Smooth muscle cell (in vitro differentiated cells): ENCODE measurements around the gene DNMT1. TPM values are rescaled to one million over a fixed set of nuclear protein-coding genes. Genes with fewer than 3 reads are reported as not detected.

Source experiments
- DNase-seq: peaks from one replicate; lab custom pipeline; 2025; ENCODE audit not compliant: unreplicated experiment; lab: John Stamatoyannopoulos, UW
- H2AFZ ChIP-seq: fragments of 200-600 bp; sonication (generic); 2 replicates; pipeline ENCODE4 v1.6.0; 2016; ENCODE audit warnings: antibody characterized with exemption, low read depth, mild to moderate bottlenecking
- H3F3A ChIP-seq: fragments of 200-600 bp; sonication (generic); 2 replicates; pipeline ENCODE4 v1.6.0; 2017; ENCODE audit warnings: antibody characterized with exemption, low read depth
- H3K27ac ChIP-seq: fragments of 200-600 bp; sonication (generic); 2 replicates; pipeline ENCODE4 v1.5.1; 2016; ENCODE audit warnings: low read depth, mild to moderate bottlenecking
- H3K27me3 ChIP-seq: fragments of 200-600 bp; sonication (generic); 2 replicates; pipeline ENCODE4 v1.6.1; 2016; ENCODE audit warnings: low read depth, mild to moderate bottlenecking
- H3K36me3 ChIP-seq: fragments of 200-600 bp; sonication (generic); 2 replicates; pipeline ENCODE4 v1.5.1; 2016; ENCODE audit warnings: low read depth
- H3K4me1 ChIP-seq: fragments of 200-600 bp; sonication (generic); 2 replicates; pipeline ENCODE4 v1.5.1; 2016; ENCODE audit warnings: low read depth
- H3K4me2 ChIP-seq: fragments of 200-600 bp; sonication (generic); 2 replicates; pipeline ENCODE4 v1.6.0; 2016; ENCODE audit warnings: mild to moderate bottlenecking
- H3K4me3 ChIP-seq: fragments of 200-600 bp; sonication (generic); 2 replicates; pipeline ENCODE4 v1.5.1; 2016; ENCODE audit warnings: mild to moderate bottlenecking
- H3K79me2 ChIP-seq: fragments of 200-600 bp; sonication (generic); 2 replicates; pipeline ENCODE4 v1.6.0; 2016; ENCODE audit warnings: low read depth, mild to moderate bottlenecking
- H3K9ac ChIP-seq: fragments of 200-600 bp; sonication (generic); 2 replicates; pipeline ENCODE4 v1.6.0; 2016; ENCODE audit warnings: low read depth
- H3K9me3 ChIP-seq: fragments of 200-600 bp; sonication (generic); replicated peaks from 2 replicates; pipeline ENCODE4 v1.5.1; 2016; ENCODE audit warnings: low read depth
- H4K20me1 ChIP-seq: fragments of 200-600 bp; sonication (generic); 2 replicates; pipeline ENCODE4 v1.6.0; 2016; ENCODE audit warnings: low read depth
- CTCF ChIP-seq: fragments of 200-600 bp; sonication (generic); IDR thresholded peaks from 2 replicates; pipeline ENCODE4 v1.5.1; 2017; ENCODE audit warnings: borderline replicate concordance, mild to moderate bottlenecking, antibody characterized with exemption; ENCODE audit not compliant: insufficient read depth, poor library complexity, severe bottlenecking
- WGBS: methylation state at CpG from one replicate; pipeline ENCODE4 v1.1.7; 2016; ENCODE audit warnings: low lambda C conversion rate; 5-methylcytosine and 5-hydroxymethylcytosine counted together
- polyA plus RNA-seq: library from polyadenylated mRNA; unstranded; fragments of >200 nt; fragmentation: Nextera tagmentation; extraction: Ambion mirVana; gene quantifications from 2 replicates; pipeline ENCODE4 v1.2.1, GENCODE V29; 2016
- total RNA-seq: library from RNA; depleted of rRNA; stranded (reverse); fragments of >200 nt; gene quantifications from 2 replicates; pipeline ENCODE4 v1.2.3, GENCODE V29; 2014

DNMT1 gene
- total and polyA plus RNA-seq, 2 experiments from 2014 or later: 39.5 to 56.7 TPM

- 89% methylated on average over 22 of the region's 22 CpGs for WGBS
- no peak for TF ChIP-seq CTCF
Observed at GRCh38 chr19:10093295-10094186, 101.2 kb downstream of the DNMT1 start.

DNA sequence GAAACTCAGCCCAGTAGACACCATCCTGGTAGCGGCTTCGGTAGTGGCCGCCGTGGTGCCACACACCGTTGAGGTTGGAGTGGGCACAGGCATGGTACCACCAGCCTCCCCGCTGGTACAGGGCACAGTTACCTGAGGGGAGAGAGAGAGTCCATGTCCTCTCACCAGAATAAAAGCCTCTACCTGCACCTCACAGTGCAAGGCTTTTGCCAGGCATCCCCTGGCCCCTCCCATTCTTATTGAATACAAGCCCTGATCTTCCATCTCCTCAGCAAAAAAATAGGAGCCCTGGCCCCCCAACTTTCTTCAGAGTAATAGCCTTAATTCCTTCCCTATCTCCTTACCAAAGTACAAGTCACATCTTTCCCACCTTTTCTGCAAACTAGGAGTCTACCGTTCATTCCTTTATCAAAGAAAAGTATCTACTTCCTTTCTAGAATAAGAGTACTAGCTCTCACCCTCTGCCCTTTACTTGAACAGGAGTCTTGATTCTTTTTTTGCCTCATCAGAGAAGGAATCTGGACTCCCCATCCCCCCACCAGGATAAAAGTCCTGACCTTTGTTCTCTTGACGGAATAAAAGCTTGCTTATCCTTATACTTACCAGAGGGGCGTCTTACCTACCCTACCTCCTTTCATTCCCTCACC, 102.0 kb downstream of the DNMT1 start:
- Histone ChIP-seq H2AFZ (no peak overlapping the region), H3K27me3 (no peaks in the 10 kb centered on the region), H3K79me2 (no peaks in the 10 kb centered on the region), H3K27ac (no peak overlapping the region), H3K9me3 (no peaks in the 10 kb centered on the region), H4K20me1 (no peaks in the 10 kb centered on the region), H3F3A (peaks cover 9% of the 10 kb centered on the region), H3K36me3 (no peaks in the 10 kb centered on the region), H3K9ac (no peak overlapping the region), H3K4me3 (no peak overlapping the region), H3K4me1 (no peaks in the 10 kb centered on the region), H3K4me2 (no peak overlapping the region)
- 89% methylated on average over 9 of the region's 9 CpGs for WGBS
- TF ChIP-seq CTCF: no peak
- DNase-seq: no peak

More at GRCh38 chr19:10093295-10094186, 101.2 kb downstream of the DNMT1 start:
- H3K36me3 ChIP-seq: no peaks in the 10 kb centered on the region
- no peaks in the 10 kb centered on the region for H3K9me3 ChIP-seq
- H3K4me1 ChIP-seq: no peaks in the 10 kb centered on the region
- no peak overlapping the region for H3K9ac ChIP-seq
- no peaks in the 10 kb centered on the region for H4K20me1 ChIP-seq
- no peak overlapping the region for H3K27ac ChIP-seq
- H3K4me2 ChIP-seq: no peak overlapping the region
- H3F3A ChIP-seq: peaks cover 9% of the 10 kb centered on the region
- no peak overlapping the region for H3K4me3 ChIP-seq
- no peaks in the 10 kb centered on the region for H3K27me3 ChIP-seq
- H3K79me2 ChIP-seq: no peaks in the 10 kb centered on the region
- no peak overlapping the region for H2AFZ ChIP-seq
- DNase-seq: no peak

DNA sequence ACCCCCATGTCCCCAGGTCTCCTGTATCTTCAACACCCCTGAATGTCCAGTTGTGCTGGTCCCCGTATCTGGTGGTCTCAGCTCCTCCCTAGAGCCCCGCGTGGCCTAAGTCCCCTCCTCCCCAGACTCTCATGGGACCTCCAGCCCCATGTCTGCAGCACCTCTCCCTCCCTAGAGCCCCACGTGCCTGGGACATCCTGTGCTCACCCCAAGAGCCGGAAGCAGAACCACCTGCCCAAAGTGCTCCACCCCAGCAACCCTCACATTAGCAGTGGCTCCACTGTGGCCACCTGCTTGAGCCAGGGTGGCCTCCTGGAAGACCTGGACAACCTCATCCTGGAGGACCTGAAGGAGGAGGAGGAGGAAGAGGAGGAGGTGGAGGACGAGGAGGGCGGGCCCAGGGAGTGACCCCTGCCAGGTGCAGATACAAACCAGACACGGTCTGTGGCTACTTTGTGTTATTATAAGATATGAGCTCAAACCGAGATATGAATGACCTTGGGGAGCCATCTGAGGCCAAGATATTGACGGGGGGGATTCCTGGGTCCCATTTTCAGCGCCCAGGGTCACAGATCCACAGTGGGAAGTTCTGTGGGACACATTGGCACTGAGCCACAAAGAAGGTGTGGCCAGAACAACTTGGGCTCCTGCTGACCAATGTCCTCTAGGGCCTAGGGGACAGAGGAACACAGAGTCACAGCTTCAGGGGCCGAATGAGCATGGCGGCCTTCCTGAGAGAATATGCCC, 102.7 kb downstream of the DNMT1 start:
- Histone ChIP-seq H3K4me1 (no peaks in the 10 kb centered on the region), H3K36me3 (no peaks in the 10 kb centered on the region), H3K4me2 (no peak overlapping the region), H3K27ac (no peak overlapping the region), H3K9ac (no peak overlapping the region), H3K79me2 (no peaks in the 10 kb centered on the region), H3K4me3 (no peak overlapping the region), H3K9me3 (no peaks in the 10 kb centered on the region), H3K27me3 (no peaks in the 10 kb centered on the region), H4K20me1 (no peaks in the 10 kb centered on the region), H3F3A (peaks cover 9% of the 10 kb centered on the region), H2AFZ (no peak overlapping the region)
- no peak for DNase-seq
- TF ChIP-seq CTCF: no peak
- WGBS: 88% methylated on average over 13 of the region's 13 CpGs
